Measurements from ENCODE around the gene HOXC5. TPM values are rescaled to one million over a fixed set of nuclear protein-coding genes. Genes with fewer than 3 reads are reported as not detected.

HOXC5 gene
- total RNA-seq, 1 donor from 2014 or later: not detected

DNA sequence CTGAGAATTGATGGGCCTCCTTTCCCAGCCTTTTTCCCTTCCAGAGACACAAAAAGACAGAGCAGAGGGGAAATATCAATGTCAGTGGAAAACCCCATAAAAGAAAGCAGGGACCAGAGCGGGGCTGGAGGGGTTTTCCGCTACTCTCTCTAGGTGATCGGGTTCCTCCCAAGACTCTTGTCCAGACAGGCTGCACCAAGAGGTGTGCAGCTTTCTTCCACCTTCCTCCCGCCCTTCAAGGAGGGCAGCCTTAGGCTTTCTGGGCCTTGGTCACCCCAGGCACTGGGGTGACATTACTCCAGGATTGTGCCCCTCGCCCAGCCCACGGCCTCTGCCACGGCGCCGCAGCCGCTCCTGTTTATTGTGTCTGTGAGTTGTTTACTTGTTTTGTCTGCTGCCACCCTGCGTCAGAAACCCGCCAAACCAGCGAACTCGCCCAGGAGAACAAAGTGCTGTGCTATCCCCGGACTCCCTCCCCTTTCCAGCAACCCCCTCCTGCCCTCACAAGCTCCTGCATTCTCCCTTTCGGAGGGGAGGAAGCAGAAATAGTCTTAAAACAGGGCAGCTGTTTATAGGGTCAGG is 11.3 kb upstream of the HOXC5 start:
- H3K36me3 Mint-ChIP-seq (ENCODE audit: low read depth, unreplicated experiment): peaks cover 2% of the 10 kb centered on the region
- H3K27me3 ChIP-seq (ENCODE audit: insufficient read depth, low read length): peaks cover 85% of the 10 kb centered on the region
- no peak for FAIRE-seq

DNA sequence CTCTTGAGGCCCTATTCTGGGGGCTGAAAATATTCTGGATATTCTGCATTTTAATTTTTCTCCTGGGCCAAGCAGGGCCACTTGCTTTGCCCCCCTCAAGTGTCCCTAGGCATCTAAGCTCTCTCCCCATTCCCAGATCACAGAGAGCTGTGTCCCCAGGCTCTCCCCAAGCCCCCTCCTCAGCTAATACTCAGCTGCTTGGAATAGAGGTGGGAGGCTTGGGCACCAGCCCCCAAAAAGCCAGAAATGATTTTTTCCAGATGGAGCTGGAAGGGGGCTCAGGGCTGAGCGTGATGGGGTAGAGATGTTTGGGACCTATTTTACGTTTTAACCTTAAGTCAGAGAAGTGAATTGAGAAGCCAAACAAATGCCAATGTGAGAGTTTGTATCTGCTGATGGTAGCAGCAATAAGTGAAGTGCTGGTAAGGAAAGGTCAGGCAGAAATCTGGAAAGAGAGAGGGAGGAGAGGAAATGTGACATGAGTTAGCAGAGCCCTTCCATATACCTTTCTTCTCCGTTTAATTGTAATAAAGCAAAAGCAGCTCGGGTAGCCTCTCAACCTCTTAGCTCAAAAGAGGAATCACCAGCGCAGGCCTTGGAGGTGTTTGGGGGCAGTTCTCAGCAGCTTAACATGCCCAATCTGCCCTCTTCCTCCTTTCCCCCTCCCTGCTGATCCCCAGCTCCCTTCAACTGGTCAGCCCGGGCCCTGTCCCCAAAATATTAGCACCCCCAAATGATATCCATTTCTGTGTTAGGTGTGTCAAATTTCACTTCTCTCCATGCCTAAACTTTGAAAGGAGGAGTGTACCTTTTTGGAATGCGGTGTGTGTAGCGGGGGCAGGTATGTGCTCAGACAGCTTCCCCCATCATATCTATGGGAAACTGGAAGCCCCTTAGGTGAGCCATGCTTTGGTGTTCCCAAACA is 9.6 kb upstream of the HOXC5 start:
- Mint-ChIP-seq H3K4me3 (ENCODE audit: unreplicated experiment) (no peak overlapping the region), H3K27ac (ENCODE audit: unreplicated experiment) (no peak overlapping the region), H3K36me3 (ENCODE audit: low read depth, unreplicated experiment) (peaks cover 2% of the 10 kb centered on the region), H3K9me3 (ENCODE audit: unreplicated experiment) (peaks cover 12% of the 10 kb centered on the region), H3K27me3 (ENCODE audit: low read depth, unreplicated experiment) (peaks cover 94% of the 10 kb centered on the region), H3K4me1 (ENCODE audit: low read depth, unreplicated experiment) (no peaks in the 10 kb centered on the region)
- no peak for FAIRE-seq
- Histone ChIP-seq H3K79me2 (ENCODE audit: insufficient read depth, low read length) (no peaks in the 10 kb centered on the region), H3K4me1 (ENCODE audit: insufficient read depth, low read length) (no peaks in the 10 kb centered on the region), H3K4me2 (ENCODE audit: low read length) (no peak overlapping the region), H3K27ac (ENCODE audit: low read depth, low read length) (no peak overlapping the region), H3K9ac (ENCODE audit: low read length) (no peak overlapping the region), H4K20me1 (ENCODE audit: insufficient read depth, low read length) (no peaks in the 10 kb centered on the region), H3K9me3 (ENCODE audit: insufficient read depth, low read depth, low read length) (no peaks in the 10 kb centered on the region), H2AFZ (ENCODE audit: low read depth, low read length) (no peak overlapping the region), H3K36me3 (ENCODE audit: insufficient read depth, low read length) (no peaks in the 10 kb centered on the region), H3K27me3 (ENCODE audit: insufficient read depth, low read length) (peaks cover 88% of the 10 kb centered on the region), H3K4me3 (ENCODE audit: insufficient read depth, low read depth, low read length) (no peak overlapping the region)
- TF ChIP-seq CTCF (IDR thresholded peaks at IDR 0.05; ENCODE audit: insufficient read depth, low read depth, low read length) (no peak), EZH2 (IDR thresholded peaks at IDR 0.05; ENCODE audit: insufficient read depth, low read length) (no peak)
- no peak for DNase-seq (ENCODE audit: low read depth)

More for the DNA sequence above, 11.3 kb upstream of the HOXC5 start:
- H2AFZ ChIP-seq (ENCODE audit: low read depth, low read length): no peak overlapping the region
- H3K4me1 ChIP-seq (ENCODE audit: insufficient read depth, low read length): no peaks in the 10 kb centered on the region
- no peaks in the 10 kb centered on the region for H3K79me2 ChIP-seq (ENCODE audit: insufficient read depth, low read length)
- no peaks in the 10 kb centered on the region for H3K36me3 ChIP-seq (ENCODE audit: insufficient read depth, low read length)
- DNase-seq (ENCODE audit: low read depth): no peak
- Mint-ChIP-seq H3K27me3 (ENCODE audit: low read depth, unreplicated experiment) (peaks cover 86% of the 10 kb centered on the region), H3K27ac (ENCODE audit: unreplicated experiment) (no peak overlapping the region), H3K4me1 (ENCODE audit: low read depth, unreplicated experiment) (no peaks in the 10 kb centered on the region), H3K9me3 (ENCODE audit: unreplicated experiment) (peaks cover 10% of the 10 kb centered on the region), H3K4me3 (ENCODE audit: unreplicated experiment) (no peak overlapping the region)
- H3K4me2 ChIP-seq (ENCODE audit: low read length): no peak overlapping the region
- H3K27ac ChIP-seq (ENCODE audit: low read depth, low read length): no peak overlapping the region
- no peak overlapping the region for H3K9ac ChIP-seq (ENCODE audit: low read length)
- TF ChIP-seq EZH2 (IDR thresholded peaks at IDR 0.05; ENCODE audit: insufficient read depth, low read length) (peak; percentile 59), CTCF (IDR thresholded peaks at IDR 0.05; ENCODE audit: insufficient read depth, low read depth, low read length) (no peak)
- no peak overlapping the region for H3K4me3 ChIP-seq (ENCODE audit: insufficient read depth, low read depth, low read length)
- H4K20me1 ChIP-seq (ENCODE audit: insufficient read depth, low read length): no peaks in the 10 kb centered on the region
- no peaks in the 10 kb centered on the region for H3K9me3 ChIP-seq (ENCODE audit: insufficient read depth, low read depth, low read length)
